ENCODE results near the gene ADORA2B. TPM values are rescaled to one million over a fixed set of nuclear protein-coding genes. Genes with fewer than 3 reads are reported as not detected.

The ADORA2B gene
- total and polyA plus RNA-seq, 2 experiments from 2014 or later = 3.3 to 7.9 TPM

DNA sequence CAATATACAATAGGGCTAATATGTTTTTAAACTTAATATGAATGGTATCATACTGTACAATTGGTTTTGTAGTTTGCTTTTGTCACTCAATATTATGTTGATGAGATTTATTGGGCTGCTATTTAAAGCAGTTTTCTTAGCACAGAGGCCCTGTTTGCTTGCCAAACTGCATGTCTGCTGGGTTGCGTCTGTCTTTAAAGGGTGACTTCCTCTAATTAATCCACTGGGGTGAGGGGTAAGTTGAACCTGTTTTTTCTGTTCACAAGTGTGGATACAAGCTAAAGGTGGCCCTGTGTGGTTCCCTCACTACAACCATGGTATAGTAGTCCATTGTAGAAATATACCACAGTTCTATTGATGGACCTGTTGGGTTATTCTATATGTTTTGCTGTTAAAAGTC, 74.4 kb downstream of the ADORA2B start:
- peaks cover 79% of the 10 kb centered on the region for H3K36me3 Mint-ChIP-seq (ENCODE audit: low read depth)
- no peaks in the 10 kb centered on the region for H3K27me3 ChIP-seq (ENCODE audit: insufficient read depth)
- DNase-seq (ENCODE audit: low spot score) (no peak), ATAC-seq (no peak)
- peaks cover 25% of the 10 kb centered on the region for H4K20me1 ChIP-seq (replicated peaks; ENCODE audit: insufficient read depth)
- H2AFZ ChIP-seq = no peak overlapping the region
- H3K79me2 ChIP-seq (replicated peaks; ENCODE audit: insufficient read depth) = peaks cover 69% of the 10 kb centered on the region
- H3K4me3 Mint-ChIP-seq = no peak overlapping the region
- TF ChIP-seq POLR2AphosphoS5 (IDR thresholded peaks at IDR 0.05; ENCODE audit: low read depth) (no peak), STAT1 (IDR thresholded peaks at IDR 0.05; ENCODE audit: unreplicated experiment) (no peak), CREB1 (CRISPR knock-in tag; IDR thresholded peaks at IDR 0.05; ENCODE audit: low read depth) (no peak), JUNB (IDR thresholded peaks at IDR 0.05; ENCODE audit: unreplicated experiment) (no peak), EZH2phosphoT487 (IDR thresholded peaks at IDR 0.05; ENCODE audit: unreplicated experiment) (no peak)
- TF ChIP-seq, protein P1, sequence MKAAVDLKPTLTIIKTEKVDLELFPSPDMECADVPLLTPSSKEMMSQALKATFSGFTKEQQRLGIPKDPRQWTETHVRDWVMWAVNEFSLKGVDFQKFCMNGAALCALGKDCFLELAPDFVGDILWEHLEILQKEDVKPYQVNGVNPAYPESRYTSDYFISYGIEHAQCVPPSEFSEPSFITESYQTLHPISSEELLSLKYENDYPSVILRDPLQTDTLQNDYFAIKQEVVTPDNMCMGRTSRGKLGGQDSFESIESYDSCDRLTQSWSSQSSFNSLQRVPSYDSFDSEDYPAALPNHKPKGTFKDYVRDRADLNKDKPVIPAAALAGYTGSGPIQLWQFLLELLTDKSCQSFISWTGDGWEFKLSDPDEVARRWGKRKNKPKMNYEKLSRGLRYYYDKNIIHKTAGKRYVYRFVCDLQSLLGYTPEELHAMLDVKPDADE (IDR thresholded peaks at IDR 0.05) = no peak
- H3K4me1 Mint-ChIP-seq = no peaks in the 10 kb centered on the region
- H3K36me3 ChIP-seq (ENCODE audit: insufficient read depth) = peaks cover under 1% of the 10 kb centered on the region; the same call in 1 of the 2 replicates
- H3K4me1 ChIP-seq (ENCODE audit: insufficient read depth) = no peaks in the 10 kb centered on the region
- no peaks in the 10 kb centered on the region for H3K9me3 Mint-ChIP-seq
- no peaks in the 10 kb centered on the region for H3F3A ChIP-seq (replicated peaks; ENCODE audit: low read depth)
- H3K9me2 ChIP-seq (ENCODE audit: insufficient read depth) = no peaks in the 10 kb centered on the region
- no peak overlapping the region for H3K4me2 ChIP-seq
- H3K4me3 ChIP-seq = no peak overlapping the region
- peaks cover 4% of the 10 kb centered on the region for H3K27me3 Mint-ChIP-seq (ENCODE audit: insufficient read depth, low read depth, poor library complexity)
- H3K27ac ChIP-seq (ENCODE audit: low read depth) = no peak overlapping the region
- peak overlapping the region; percentile 56; the same call in 1 of the 2 replicates for H3K27ac Mint-ChIP-seq

DNA sequence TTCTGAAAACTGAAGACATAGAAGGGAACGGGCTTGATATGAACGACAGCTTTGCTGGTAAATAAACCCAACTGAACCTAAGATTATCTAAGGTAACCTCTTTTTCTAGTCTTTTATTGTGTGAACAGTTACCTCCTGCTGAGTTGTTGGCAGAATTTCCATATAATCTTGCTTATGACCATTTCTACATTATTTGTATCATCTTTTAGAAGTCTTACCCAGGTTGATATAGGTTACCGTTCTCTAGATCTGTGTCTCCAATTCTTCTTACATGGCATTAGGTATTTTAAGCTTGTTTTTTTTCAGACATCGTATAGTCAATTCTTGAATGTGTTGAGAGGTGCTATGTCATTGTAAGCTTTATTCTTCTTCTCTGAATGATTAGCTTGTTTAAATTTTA, 79.0 kb downstream of the ADORA2B start:
- DNase-seq (ENCODE audit: low spot score) (no peak), ATAC-seq (no peak)
- H3F3A ChIP-seq (replicated peaks; ENCODE audit: low read depth) = no peaks in the 10 kb centered on the region
- peaks cover 32% of the 10 kb centered on the region for H3K79me2 ChIP-seq (replicated peaks; ENCODE audit: insufficient read depth)
- H3K36me3 Mint-ChIP-seq (ENCODE audit: low read depth) = peaks cover 86% of the 10 kb centered on the region
- no peak overlapping the region for H3K4me3 Mint-ChIP-seq
- no peak overlapping the region for H2AFZ ChIP-seq
- no peak overlapping the region for H3K4me2 ChIP-seq
- H3K27me3 Mint-ChIP-seq (ENCODE audit: insufficient read depth, low read depth, poor library complexity) = peaks cover 9% of the 10 kb centered on the region
- no peak for TF ChIP-seq CREB1 (CRISPR knock-in tag; IDR thresholded peaks at IDR 0.05; ENCODE audit: low read depth)
- no peak for TF ChIP-seq ZNF331 (CRISPR knock-in tag; IDR thresholded peaks at IDR 0.05; ENCODE audit: low read depth)
- TF ChIP-seq POLR2AphosphoS5 (IDR thresholded peaks at IDR 0.05; ENCODE audit: low read depth) = no peak
- TF ChIP-seq, protein P1 (IDR thresholded peaks at IDR 0.05) = no peak
- no peak for TF ChIP-seq STAT1 (IDR thresholded peaks at IDR 0.05; ENCODE audit: unreplicated experiment)
- no peak overlapping the region for H3K4me3 ChIP-seq
- H3K27ac Mint-ChIP-seq = no peak overlapping the region
- H3K27me3 ChIP-seq (ENCODE audit: insufficient read depth) = no peaks in the 10 kb centered on the region
- H3K9me2 ChIP-seq (ENCODE audit: insufficient read depth) = no peaks in the 10 kb centered on the region
- H4K20me1 ChIP-seq (replicated peaks; ENCODE audit: insufficient read depth) = peaks cover 26% of the 10 kb centered on the region
- no peaks in the 10 kb centered on the region for H3K4me1 ChIP-seq (ENCODE audit: insufficient read depth)
- no peaks in the 10 kb centered on the region for H3K9me3 Mint-ChIP-seq
- 0 out of 2 replicates have a peak overlapping the region, but pooled peaks have one; percentile 4 for H3K27ac ChIP-seq (ENCODE audit: low read depth)
- peaks cover 4% of the 10 kb centered on the region; the same call in 1 of the 3 replicates for H3K4me1 Mint-ChIP-seq
- peaks cover 42% of the 10 kb centered on the region for H3K36me3 ChIP-seq (ENCODE audit: insufficient read depth)

DNA sequence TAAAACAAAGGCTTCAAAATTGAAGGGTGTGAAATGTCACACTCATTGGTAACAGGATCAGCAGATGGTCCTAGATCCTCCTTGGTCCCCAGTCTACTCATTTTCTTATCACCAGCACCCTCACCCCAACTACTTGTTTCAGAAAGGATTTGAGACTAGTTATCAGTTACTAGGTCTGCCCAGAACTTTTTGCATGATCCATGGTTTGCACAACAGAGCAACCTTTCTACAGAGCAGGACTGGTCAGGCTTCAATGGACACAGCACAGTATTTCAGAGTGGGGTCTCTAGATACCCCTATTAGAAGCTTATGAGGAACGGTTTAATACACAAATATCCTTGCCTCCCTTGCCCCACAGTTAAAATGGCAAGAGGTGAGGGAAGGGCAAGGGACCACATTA, 80.3 kb downstream of the ADORA2B start:
- Histone ChIP-seq H3K4me3 (no peak overlapping the region), H3K27me3 (ENCODE audit: insufficient read depth) (no peaks in the 10 kb centered on the region), H3K4me1 (ENCODE audit: insufficient read depth) (no peaks in the 10 kb centered on the region), H3K27ac (ENCODE audit: low read depth) (no peak overlapping the region), H2AFZ (no peak overlapping the region), H3F3A (replicated peaks; ENCODE audit: low read depth) (no peaks in the 10 kb centered on the region), H3K4me2 (no peak overlapping the region), H3K36me3 (ENCODE audit: insufficient read depth) (peaks cover 55% of the 10 kb centered on the region), H3K9me2 (ENCODE audit: insufficient read depth) (no peaks in the 10 kb centered on the region), H4K20me1 (replicated peaks; ENCODE audit: insufficient read depth) (peaks cover 22% of the 10 kb centered on the region), H3K79me2 (replicated peaks; ENCODE audit: insufficient read depth) (peaks cover 28% of the 10 kb centered on the region)
- no peak for DNase-seq (ENCODE audit: low spot score)
- Mint-ChIP-seq H3K27me3 (ENCODE audit: insufficient read depth, low read depth, poor library complexity) (peaks cover 9% of the 10 kb centered on the region), H3K9me3 (no peaks in the 10 kb centered on the region), H3K4me1 (peaks cover 4% of the 10 kb centered on the region; the same call in 1 of the 3 replicates), H3K36me3 (ENCODE audit: low read depth) (peaks cover 89% of the 10 kb centered on the region), H3K27ac (no peak overlapping the region), H3K4me3 (no peak overlapping the region)
- no peak for ATAC-seq
- TF ChIP-seq ZNF331 (CRISPR knock-in tag; IDR thresholded peaks at IDR 0.05; ENCODE audit: low read depth) (no peak), ZNF114 (CRISPR knock-in tag; IDR thresholded peaks at IDR 0.05) (no peak), EZH2 (IDR thresholded peaks at IDR 0.05; ENCODE audit: low read depth, unreplicated experiment) (no peak), POLR2AphosphoS5 (IDR thresholded peaks at IDR 0.05; ENCODE audit: low read depth) (no peak), STAT1 (IDR thresholded peaks at IDR 0.05; ENCODE audit: unreplicated experiment) (no peak)
- TF ChIP-seq, protein P1 (IDR thresholded peaks at IDR 0.05) = no peak
- TF ChIP-seq, protein P2, sequence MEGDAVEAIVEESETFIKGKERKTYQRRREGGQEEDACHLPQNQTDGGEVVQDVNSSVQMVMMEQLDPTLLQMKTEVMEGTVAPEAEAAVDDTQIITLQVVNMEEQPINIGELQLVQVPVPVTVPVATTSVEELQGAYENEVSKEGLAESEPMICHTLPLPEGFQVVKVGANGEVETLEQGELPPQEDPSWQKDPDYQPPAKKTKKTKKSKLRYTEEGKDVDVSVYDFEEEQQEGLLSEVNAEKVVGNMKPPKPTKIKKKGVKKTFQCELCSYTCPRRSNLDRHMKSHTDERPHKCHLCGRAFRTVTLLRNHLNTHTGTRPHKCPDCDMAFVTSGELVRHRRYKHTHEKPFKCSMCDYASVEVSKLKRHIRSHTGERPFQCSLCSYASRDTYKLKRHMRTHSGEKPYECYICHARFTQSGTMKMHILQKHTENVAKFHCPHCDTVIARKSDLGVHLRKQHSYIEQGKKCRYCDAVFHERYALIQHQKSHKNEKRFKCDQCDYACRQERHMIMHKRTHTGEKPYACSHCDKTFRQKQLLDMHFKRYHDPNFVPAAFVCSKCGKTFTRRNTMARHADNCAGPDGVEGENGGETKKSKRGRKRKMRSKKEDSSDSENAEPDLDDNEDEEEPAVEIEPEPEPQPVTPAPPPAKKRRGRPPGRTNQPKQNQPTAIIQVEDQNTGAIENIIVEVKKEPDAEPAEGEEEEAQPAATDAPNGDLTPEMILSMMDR (conservative IDR thresholded peaks at IDR 0.05; ENCODE audit: low read depth in 2 of 2) = no peak
